HG02623 (cell line): ENCODE results near the gene C19orf38.
"Not testable (repeated sequence)": the region's sequence is repeated elsewhere in the genome, so short reads cannot be mapped to it uniquely, and the experiment has no call there.

Experiments used
- ATAC-seq: cut with Tn5 transposase; IDR thresholded peaks from one replicate; pipeline ENCODE4 v1.9.1; 2021; ENCODE audit warnings: moderate library complexity; ENCODE audit not compliant: unreplicated experiment

The C19orf38 gene

GRCh38 chr19:10872546-10873107, 24.4 kb downstream of the C19orf38 start:
- no peak for ATAC-seq

GRCh38 chr19:10874024-10874423, 25.8 kb downstream of the C19orf38 start:
- ATAC-seq: no peak

GRCh38 chr19:10876459-10877240, 28.4 kb downstream of the C19orf38 start:
- ATAC-seq: peak; percentile 35

GRCh38 chr19:10877608-10878007, 29.4 kb downstream of the C19orf38 start:
- ATAC-seq: not testable (repeated sequence)

GRCh38 chr19:10878253-10878652, 30.0 kb downstream of the C19orf38 start:
- ATAC-seq: no peak

GRCh38 chr19:10881403-10882107, 33.3 kb downstream of the C19orf38 start:
- no peak for ATAC-seq

GRCh38 chr19:10882108-10882457, 33.9 kb downstream of the C19orf38 start:
- ATAC-seq: no peak

- ATAC-seq: no peak
Measured at GRCh38 chr19:10884274-10884673, 36.1 kb downstream of the C19orf38 start.

GRCh38 chr19:10885201-10886169, 37.3 kb downstream of the C19orf38 start:
- ATAC-seq: no peak

GRCh38 chr19:10887616-10888367, 39.6 kb downstream of the C19orf38 start:
- ATAC-seq: no peak

GRCh38 chr19:10888421-10888866, 40.2 kb downstream of the C19orf38 start:
- ATAC-seq: no peak

- ATAC-seq: no peak
Measured at GRCh38 chr19:10889880-10890279, 41.7 kb downstream of the C19orf38 start.

GRCh38 chr19:10891405-10892086, 43.3 kb downstream of the C19orf38 start:
- ATAC-seq: no peak

GRCh38 chr19:10892256-10892655, 44.0 kb downstream of the C19orf38 start:
- no peak for ATAC-seq

GRCh38 chr19:10894911-10895213, 46.6 kb downstream of the C19orf38 start:
- ATAC-seq: no peak

GRCh38 chr19:10895363-10895762, 47.1 kb downstream of the C19orf38 start:
- ATAC-seq: no peak

- no peak for ATAC-seq
Measured at GRCh38 chr19:10895920-10896319, 47.7 kb downstream of the C19orf38 start.

GRCh38 chr19:10896851-10897526, 48.8 kb downstream of the C19orf38 start:
- no peak for ATAC-seq

- no peak for ATAC-seq
Measured at GRCh38 chr19:10898633-10899032, 50.4 kb downstream of the C19orf38 start.
